Measurements from ENCODE around the gene CLDN8.
A peak's percentile ranks its signal among the peaks of the same experiment; 100 is the strongest.

The CLDN8 gene

GRCh38 chr21:30200000-30200399, 15.9 kb downstream of the CLDN8 start:
- no peak for TF ChIP-seq CTCF (IDR thresholded peaks at IDR 0.05)
- DNase-seq: no peak
- Mint-ChIP-seq H3K27me3 (ENCODE audit: low read depth, poor library complexity) (no peaks in the 10 kb centered on the region), H3K36me3 (ENCODE audit: low read depth) (no peaks in the 10 kb centered on the region), H3K4me1 (no peaks in the 10 kb centered on the region), H3K4me3 (no peak overlapping the region), H3K27ac (no peak overlapping the region), H3K9me3 (peaks cover 18% of the 10 kb centered on the region)

DNA sequence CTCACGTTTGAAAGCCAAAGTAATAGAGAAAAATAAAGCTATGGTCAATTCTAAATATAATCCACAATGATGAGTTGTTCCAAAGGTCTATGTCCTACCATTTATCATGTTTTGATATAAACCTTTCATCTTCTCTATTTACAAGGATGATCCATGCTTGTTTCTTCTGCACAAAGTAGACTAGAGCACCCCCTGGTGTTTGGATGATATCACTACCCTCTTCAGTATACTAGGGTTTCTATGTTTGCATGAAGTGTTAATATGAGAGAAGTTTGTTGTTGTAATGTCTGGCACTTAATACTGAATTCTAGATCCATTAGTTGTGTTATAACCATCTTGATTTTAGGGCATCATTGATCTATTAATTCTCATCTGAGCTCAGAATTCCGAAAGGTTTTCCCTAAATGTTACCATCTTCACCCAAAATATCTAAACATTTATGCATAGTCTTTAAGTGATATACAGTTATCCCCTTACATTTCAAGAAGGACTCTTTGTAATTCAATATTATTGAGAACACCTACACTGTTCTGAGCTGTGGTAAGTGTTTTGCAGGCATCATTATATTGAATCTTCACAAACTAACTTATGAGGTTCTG, 21.1 kb downstream of the CLDN8 start:
- Mint-ChIP-seq H3K36me3 (ENCODE audit: low read depth) (no peaks in the 10 kb centered on the region), H3K4me3 (no peak overlapping the region), H3K9me3 (no peaks in the 10 kb centered on the region), H3K27me3 (ENCODE audit: low read depth, poor library complexity) (no peaks in the 10 kb centered on the region), H3K4me1 (no peaks in the 10 kb centered on the region), H3K27ac (no peak overlapping the region)
- peak; percentile 84 for TF ChIP-seq CTCF (IDR thresholded peaks at IDR 0.05)
- peak; percentile 39 for DNase-seq

GRCh38 chr21:30193201-30193600, 22.7 kb downstream of the CLDN8 start:
- no peaks in the 10 kb centered on the region for H3K27me3 Mint-ChIP-seq (ENCODE audit: low read depth, poor library complexity)
- TF ChIP-seq CTCF (IDR thresholded peaks at IDR 0.05): no peak
- DNase-seq: no peak
- no peaks in the 10 kb centered on the region for H3K9me3 Mint-ChIP-seq
- H3K36me3 Mint-ChIP-seq (ENCODE audit: low read depth): no peaks in the 10 kb centered on the region
- H3K4me1 Mint-ChIP-seq: no peaks in the 10 kb centered on the region
- H3K27ac Mint-ChIP-seq: peak overlapping the region; percentile 3
- H3K4me3 Mint-ChIP-seq: no peak overlapping the region

GRCh38 chr21:30190554-30190953, 25.3 kb downstream of the CLDN8 start:
- TF ChIP-seq CTCF (IDR thresholded peaks at IDR 0.05): no peak
- Mint-ChIP-seq H3K36me3 (ENCODE audit: low read depth) (no peaks in the 10 kb centered on the region), H3K4me3 (no peak overlapping the region), H3K27me3 (ENCODE audit: low read depth, poor library complexity) (no peaks in the 10 kb centered on the region), H3K9me3 (no peaks in the 10 kb centered on the region), H3K27ac (no peak overlapping the region), H3K4me1 (no peaks in the 10 kb centered on the region)
- no peak for DNase-seq

GRCh38 chr21:30189773-30190172, 26.1 kb downstream of the CLDN8 start:
- Mint-ChIP-seq H3K4me1 (no peaks in the 10 kb centered on the region), H3K9me3 (no peaks in the 10 kb centered on the region), H3K4me3 (no peak overlapping the region), H3K27ac (no peak overlapping the region), H3K27me3 (ENCODE audit: low read depth, poor library complexity) (no peaks in the 10 kb centered on the region), H3K36me3 (ENCODE audit: low read depth) (no peaks in the 10 kb centered on the region)
- no peak for DNase-seq
- no peak for TF ChIP-seq CTCF (IDR thresholded peaks at IDR 0.05)

DNA sequence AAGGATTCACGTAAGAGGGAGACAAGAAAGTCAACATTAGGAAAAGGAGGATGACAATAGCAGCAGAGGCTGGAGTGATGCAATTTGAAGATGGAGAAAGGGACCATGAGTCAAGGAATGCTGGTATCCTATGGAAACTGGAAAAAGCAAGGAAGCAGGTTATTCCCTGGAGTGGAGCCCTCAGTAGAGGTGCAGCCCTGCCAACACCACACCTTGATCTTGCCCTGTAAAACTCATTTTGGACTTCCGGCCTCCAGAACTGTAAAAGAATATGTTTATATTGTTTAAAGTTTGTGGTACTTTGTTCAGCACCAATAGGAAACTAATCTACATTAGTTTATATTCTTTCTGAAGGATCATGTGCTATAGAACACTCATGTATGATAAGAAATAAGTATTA, 29.7 kb downstream of the CLDN8 start:
- Mint-ChIP-seq H3K9me3 (no peaks in the 10 kb centered on the region), H3K27ac (no peak overlapping the region), H3K36me3 (ENCODE audit: low read depth) (no peaks in the 10 kb centered on the region), H3K27me3 (ENCODE audit: low read depth, poor library complexity) (no peaks in the 10 kb centered on the region), H3K4me1 (no peaks in the 10 kb centered on the region), H3K4me3 (no peak overlapping the region)
- TF ChIP-seq CTCF (IDR thresholded peaks at IDR 0.05): no peak
- DNase-seq: no peak
